ENCODE results near the gene NEURL3.

GRCh38 chr2:96548558-96549465 lies 43.7 kb upstream of the NEURL3 start:
- TF ChIP-seq, protein P1, sequence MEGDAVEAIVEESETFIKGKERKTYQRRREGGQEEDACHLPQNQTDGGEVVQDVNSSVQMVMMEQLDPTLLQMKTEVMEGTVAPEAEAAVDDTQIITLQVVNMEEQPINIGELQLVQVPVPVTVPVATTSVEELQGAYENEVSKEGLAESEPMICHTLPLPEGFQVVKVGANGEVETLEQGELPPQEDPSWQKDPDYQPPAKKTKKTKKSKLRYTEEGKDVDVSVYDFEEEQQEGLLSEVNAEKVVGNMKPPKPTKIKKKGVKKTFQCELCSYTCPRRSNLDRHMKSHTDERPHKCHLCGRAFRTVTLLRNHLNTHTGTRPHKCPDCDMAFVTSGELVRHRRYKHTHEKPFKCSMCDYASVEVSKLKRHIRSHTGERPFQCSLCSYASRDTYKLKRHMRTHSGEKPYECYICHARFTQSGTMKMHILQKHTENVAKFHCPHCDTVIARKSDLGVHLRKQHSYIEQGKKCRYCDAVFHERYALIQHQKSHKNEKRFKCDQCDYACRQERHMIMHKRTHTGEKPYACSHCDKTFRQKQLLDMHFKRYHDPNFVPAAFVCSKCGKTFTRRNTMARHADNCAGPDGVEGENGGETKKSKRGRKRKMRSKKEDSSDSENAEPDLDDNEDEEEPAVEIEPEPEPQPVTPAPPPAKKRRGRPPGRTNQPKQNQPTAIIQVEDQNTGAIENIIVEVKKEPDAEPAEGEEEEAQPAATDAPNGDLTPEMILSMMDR (IDR thresholded peaks at IDR 0.05; ENCODE audit: low read depth, low read length), result no peak
- no peak for TF ChIP-seq EZH2phosphoT487 (IDR thresholded peaks at IDR 0.05; ENCODE audit: low read depth)
